Kidney epithelial cell (primary cell): ENCODE results near the gene TMTC1. TPM values are rescaled to one million over a fixed set of nuclear protein-coding genes. Genes with fewer than 3 reads are reported as not detected.

Experiments used
- DNase-seq: peaks from one replicate; pipeline ENCODE4 v3.0.0-alpha.2; 2010; ENCODE audit warnings: low read depth
- H3K27me3 ChIP-seq: 2 replicates; pipeline ENCODE4 v1.6.0; 2011; ENCODE audit warnings: low read length; ENCODE audit not compliant: control insufficient read depth, insufficient read depth
- H3K36me3 ChIP-seq: 2 replicates; pipeline ENCODE4 v1.5.1; 2011; ENCODE audit warnings: low read length; ENCODE audit not compliant: control insufficient read depth, insufficient read depth
- H3K4me3 ChIP-seq: 2 replicates; pipeline ENCODE4 v1.5.1; 2011; ENCODE audit warnings: low read depth, mild to moderate bottlenecking, control low read depth, low read length
- CTCF ChIP-seq: IDR thresholded peaks from 2 replicates; pipeline ENCODE4 v1.5.1; 2011; ENCODE audit warnings: mild to moderate bottlenecking, moderate library complexity, low read length, control low read depth, inconsistent platforms; ENCODE audit not compliant: insufficient read depth, poor library complexity, severe bottlenecking
- total RNA-seq: library from RNA; depleted of rRNA; stranded (reverse); fragments of >200 nt; gene quantifications from 2 replicates; pipeline ENCODE4 v1.2.3, GENCODE V29; 2015

The TMTC1 gene
- total RNA-seq, 1 donor from 2014 or later = 1.6 TPM

- no peak overlapping the region for H3K4me3 ChIP-seq
- TF ChIP-seq CTCF = no peak
- no peak for DNase-seq
- H3K36me3 ChIP-seq = no peaks in the 10 kb centered on the region
- no peaks in the 10 kb centered on the region for H3K27me3 ChIP-seq
These were observed 156.5 kb downstream of the TMTC1 start for GRCh38 chr12:29627221-29627620.

GRCh38 chr12:29625359-29625953, 158.3 kb downstream of the TMTC1 start:
- Histone ChIP-seq H3K36me3 (no peaks in the 10 kb centered on the region), H3K4me3 (no peak overlapping the region), H3K27me3 (no peaks in the 10 kb centered on the region)
- no peak for DNase-seq
- TF ChIP-seq CTCF = no peak

- no peaks in the 10 kb centered on the region for H3K36me3 ChIP-seq
- DNase-seq = no peak
- no peaks in the 10 kb centered on the region for H3K27me3 ChIP-seq
- no peak overlapping the region for H3K4me3 ChIP-seq
- TF ChIP-seq CTCF = no peak
These were observed 161.5 kb downstream of the TMTC1 start for GRCh38 chr12:29622251-29622650.

GRCh38 chr12:29620030-29620429, 163.7 kb downstream of the TMTC1 start:
- Histone ChIP-seq H3K27me3 (no peaks in the 10 kb centered on the region), H3K36me3 (no peaks in the 10 kb centered on the region), H3K4me3 (no peak overlapping the region)
- DNase-seq = no peak
- TF ChIP-seq CTCF = no peak

- TF ChIP-seq CTCF = no peak
- no peaks in the 10 kb centered on the region for H3K36me3 ChIP-seq
- H3K27me3 ChIP-seq = no peaks in the 10 kb centered on the region
- DNase-seq = no peak
- H3K4me3 ChIP-seq = no peak overlapping the region
These were observed 166.3 kb downstream of the TMTC1 start for GRCh38 chr12:29617407-29617803.
